GM18517 (cell line): Measurements from ENCODE around the gene ALAS2.
A peak's percentile ranks its signal among the peaks of the same experiment; 100 is the strongest.
"Not testable (repeated sequence)": the region's sequence is repeated elsewhere in the genome, so short reads cannot be mapped to it uniquely, and the experiment has no call there.

Source experiments
- ATAC-seq: cut with Tn5 transposase; IDR thresholded peaks from one replicate; pipeline ENCODE4 v1.9.1; 2021; ENCODE audit warnings: mild to moderate bottlenecking, moderate library complexity; ENCODE audit not compliant: unreplicated experiment

ALAS2 gene

GRCh38 chrX:55006827-55007621, 23.8 kb downstream of the ALAS2 start:
- no peak for ATAC-seq

GRCh38 chrX:55005256-55005655, 25.5 kb downstream of the ALAS2 start:
- no peak for ATAC-seq

- ATAC-seq: no peak
Measured at GRCh38 chrX:55004231-55004630, 26.5 kb downstream of the ALAS2 start.

- ATAC-seq: peak; percentile 91
Measured at GRCh38 chrX:54999717-55000598, 30.8 kb downstream of the ALAS2 start, which contains the start of gene APEX2. Gene APEX2 (plus strand): TSS chrX:55000363. CDS start chrX:55000423, 60 bp downstream.

GRCh38 chrX:54995621-54996020, 35.2 kb downstream of the ALAS2 start:
- no peak for ATAC-seq

GRCh38 chrX:54994668-54995351, 36.0 kb downstream of the ALAS2 start:
- no peak for ATAC-seq

GRCh38 chrX:54994099-54994498, 36.7 kb downstream of the ALAS2 start, which contains the start of gene PFKFB1:
Gene PFKFB1 (minus strand): TSS chrX:54994188. CDS start chrX:54994007, 181 bp downstream.
- ATAC-seq: no peak

- no peak for ATAC-seq
Measured at GRCh38 chrX:54992911-54993622, 37.7 kb downstream of the ALAS2 start.

- ATAC-seq: no peak
Measured at GRCh38 chrX:54991706-54992105, 39.1 kb downstream of the ALAS2 start.

- ATAC-seq: not testable (repeated sequence)
Measured at GRCh38 chrX:54983306-54983705, 47.5 kb downstream of the ALAS2 start.

GRCh38 chrX:54980334-54980733, 50.4 kb downstream of the ALAS2 start:
- no peak for ATAC-seq

- no peak for ATAC-seq
Measured at GRCh38 chrX:54979432-54979831, 51.3 kb downstream of the ALAS2 start.

- ATAC-seq: no peak
Measured at GRCh38 chrX:54978448-54978847, 52.3 kb downstream of the ALAS2 start.

GRCh38 chrX:54977387-54977786, 53.4 kb downstream of the ALAS2 start:
- no peak for ATAC-seq

- ATAC-seq: no peak
Measured at GRCh38 chrX:54964766-54965497, 65.8 kb downstream of the ALAS2 start.

GRCh38 chrX:54961750-54962149, 69.0 kb downstream of the ALAS2 start:
- ATAC-seq: no peak
